AG08395 (cell line): ENCODE results near the gene HOXB7.

ENCODE experiments used
- DNase-seq: peaks from one replicate; pipeline ENCODE4 v3.0.0; 2012; ENCODE audit warnings: mixed read lengths, low spot score

Gene HOXB7

GRCh38 chr17:48610282-48611211 is at the start of gene HOXB7:
TSS of gene HOXB7 (minus strand) at chr17:48611017. CDS start at chr17:48610918, 99 bp downstream.
- peak; percentile 83 for DNase-seq

GRCh38 chr17:48655913-48656312 is 45.1 kb upstream of the HOXB7 start:
- no peak for DNase-seq

- DNase-seq = no peak
Measured at GRCh38 chr17:48649741-48650140, 38.9 kb upstream of the HOXB7 start.

GRCh38 chr17:48647963-48648245 is 37.1 kb upstream of the HOXB7 start:
- no peak for DNase-seq

- no peak for DNase-seq
Measured at GRCh38 chr17:48647103-48647962, 36.5 kb upstream of the HOXB7 start.

- no peak for DNase-seq
Measured at GRCh38 chr17:48646183-48647102, 35.6 kb upstream of the HOXB7 start.

- no peak for DNase-seq
Measured at GRCh38 chr17:48645639-48646182, 34.9 kb upstream of the HOXB7 start.

GRCh38 chr17:48644910-48645557 is 34.2 kb upstream of the HOXB7 start:
- no peak for DNase-seq

GRCh38 chr17:48644159-48644558 is 33.3 kb upstream of the HOXB7 start:
- no peak for DNase-seq

GRCh38 chr17:48643697-48644012 is 32.8 kb upstream of the HOXB7 start:
- no peak for DNase-seq

GRCh38 chr17:48642843-48643696 is 32.3 kb upstream of the HOXB7 start:
- no peak for DNase-seq

GRCh38 chr17:48642059-48642842 is 31.4 kb upstream of the HOXB7 start:
- DNase-seq = no peak

- DNase-seq = no peak
Measured at GRCh38 chr17:48641541-48642058, 30.8 kb upstream of the HOXB7 start.

GRCh38 chr17:48640858-48641180 is 30.0 kb upstream of the HOXB7 start:
- DNase-seq = no peak

GRCh38 chr17:48639982-48640857 is 29.4 kb upstream of the HOXB7 start:
- no peak for DNase-seq

- no peak for DNase-seq
Measured at GRCh38 chr17:48639136-48639535, 28.3 kb upstream of the HOXB7 start.

GRCh38 chr17:48637323-48638260 is 26.8 kb upstream of the HOXB7 start:
- DNase-seq = peak; percentile 87
